GM12878 (cell line): ENCODE measurements around the gene TNFSF9. TPM values are rescaled to one million over a fixed set of nuclear protein-coding genes. Genes with fewer than 3 reads are reported as not detected.

Experiments used
- BCL11A ChIP-seq: IDR thresholded peaks from 2 replicates; pipeline ENCODE4 v1.6.1; 2011; ENCODE audit warnings: low read depth, low read length
- CHD2 ChIP-seq: IDR thresholded peaks from 2 replicates; pipeline ENCODE4 v1.6.1; 2011; ENCODE audit warnings: low read depth, low read length, improper control_type of control experiment, borderline replicate concordance
- DPF2 ChIP-seq: fragments of 450-650 bp; IDR thresholded peaks from 2 replicates; pipeline ENCODE4 v1.6.1; 2017; ENCODE audit warnings: mild to moderate bottlenecking
- FOXK2 ChIP-seq: fragments of 450-650 bp; IDR thresholded peaks from 2 replicates; pipeline ENCODE4 v1.6.1; 2017; ENCODE audit warnings: mild to moderate bottlenecking, moderate library complexity
- GATAD2B ChIP-seq: fragments of 450-650 bp; conservative IDR thresholded peaks from 2 replicates; pipeline ENCODE4 v1.6.1; 2017; ENCODE audit warnings: low read depth, mild to moderate bottlenecking, moderate library complexity
- IKZF2 ChIP-seq, 2 experiments: fragments of 450-650 bp; IDR thresholded peaks; 2 replicates each; pipeline ENCODE4 v1.6.1; 2017; ENCODE audit warnings: mild to moderate bottlenecking in 2 of 2, moderate library complexity in 2 of 2
- KDM1A ChIP-seq: fragments of 200-600 bp; sonication (generic); IDR thresholded peaks from 2 replicates; pipeline ENCODE4 v1.6.1; 2016; ENCODE audit warnings: borderline replicate concordance
- NBN ChIP-seq: fragments of 450-650 bp; IDR thresholded peaks from 2 replicates; pipeline ENCODE4 v1.6.1; 2016
- POLR2A ChIP-seq: IDR thresholded peaks from 2 replicates; pipeline ENCODE4 v1.6.1; 2011; ENCODE audit warnings: low read depth, mild to moderate bottlenecking, low read length
- RAD21 ChIP-seq: IDR thresholded peaks from 2 replicates; pipeline ENCODE4 v1.6.1; 2011; ENCODE audit warnings: mild to moderate bottlenecking, low read depth, low read length, moderate library complexity; ENCODE audit not compliant: insufficient read depth
- RAD51 ChIP-seq: fragments of 450-650 bp; IDR thresholded peaks from 2 replicates; pipeline ENCODE4 v1.6.1; 2016; ENCODE audit warnings: moderate library complexity, mild to moderate bottlenecking, inconsistent platforms
- RELA ChIP-seq: fragments of 450-650 bp; IDR thresholded peaks from 2 replicates; pipeline ENCODE4 v1.8.0; 2014; ENCODE audit warnings: borderline replicate concordance; ENCODE audit not compliant: partially characterized antibody
- SMARCA5 ChIP-seq: fragments of 450-650 bp; IDR thresholded peaks from 2 replicates; pipeline ENCODE4 v1.6.1; 2017; ENCODE audit warnings: mild to moderate bottlenecking
- SMC3 ChIP-seq: IDR thresholded peaks from 2 replicates; pipeline ENCODE4 v1.6.1; 2011; ENCODE audit warnings: low read length, improper control_type of control experiment, borderline replicate concordance
- SPI1 ChIP-seq: IDR thresholded peaks from 2 replicates; pipeline ENCODE4 v1.6.1; 2011; ENCODE audit warnings: low read depth, mild to moderate bottlenecking, low read length, moderate library complexity, borderline replicate concordance; ENCODE audit not compliant: insufficient read depth
- SUPT20H ChIP-seq: IDR thresholded peaks from 2 replicates; pipeline ENCODE4 v1.6.1; 2011; ENCODE audit warnings: low read depth, mild to moderate bottlenecking, low read length, moderate library complexity, borderline replicate concordance; ENCODE audit not compliant: control insufficient read depth
- TCF7 ChIP-seq: IDR thresholded peaks from 2 replicates; pipeline ENCODE4 v1.6.1; 2014; ENCODE audit warnings: antibody characterized with exemption, borderline replicate concordance
- ZNF217 ChIP-seq: fragments of 450-650 bp; IDR thresholded peaks from 2 replicates; pipeline ENCODE4 v1.6.1; 2017; ENCODE audit warnings: antibody characterized with exemption, mild to moderate bottlenecking
- ZNF24 ChIP-seq: fragments of 450-650 bp; IDR thresholded peaks from 2 replicates; pipeline ENCODE4 v1.6.1; 2017; ENCODE audit warnings: antibody characterized with exemption, mild to moderate bottlenecking
- polyA plus RNA-seq, 11 experiments: library from polyadenylated mRNA; depleted of rRNA in 4 of 11; unstranded in 6 of 11; stranded (reverse) in 5 of 11; fragments of >200 nt; fragmentation: Nextera tagmentation in 4 of 11; fragmentation: Illumina TruSeq in 1 of 11; extraction: Ambion mirVana in 4 of 11; extraction: Trizol in 1 of 11; gene quantifications; 1 replicate in 1 of 11; 2 replicates in 10 of 11; pipeline versions ENCODE4 v1.2.1 to v1.2.3, GENCODE V29; 2011 to 2016; ENCODE audit warnings: inconsistent platforms in 2 of 11, missing spikeins in 2 of 11, low read depth in 1 of 11
- total RNA-seq, 4 experiments: library from RNA; depleted of rRNA in 3 of 4; stranded (reverse); fragments of >200 nt in 3 of 4; fragmentation: Illumina TruSeq in 1 of 4; extraction: Trizol in 1 of 4; gene quantifications; 2 replicates each; pipeline versions ENCODE4 v1.2.1 to v1.2.3, GENCODE V29; 2013 to 2021
- TF ChIP-seq, protein P1 (sequence below): fragments of 450-650 bp; IDR thresholded peaks from 2 replicates; pipeline ENCODE4 v1.6.1; 2017; ENCODE audit warnings: mild to moderate bottlenecking, moderate library complexity
- TF ChIP-seq, protein P2 (sequence below): fragments of 450-650 bp; IDR thresholded peaks from 2 replicates; pipeline ENCODE4 v1.6.1; 2017; ENCODE audit warnings: low read depth, mild to moderate bottlenecking, moderate library complexity
- TF ChIP-seq, protein P3 (sequence below): fragments of 450-650 bp; IDR thresholded peaks from 2 replicates; pipeline ENCODE4 v1.6.1; 2016; ENCODE audit warnings: mild to moderate bottlenecking
- TF ChIP-seq, protein P4 (sequence below): fragments of 450-650 bp; IDR thresholded peaks from 2 replicates; pipeline ENCODE4 v1.6.1; 2017; ENCODE audit warnings: mild to moderate bottlenecking, low read depth, inconsistent platforms; ENCODE audit not compliant: poor library complexity, severe bottlenecking

The TNFSF9 gene
- total and polyA plus RNA-seq, 10 of the 15 experiments (the other 5 are each of a cell fraction or from before 2014, with no cell fraction given) = 6.2 to 75.3 (median 22.1) TPM

DNA sequence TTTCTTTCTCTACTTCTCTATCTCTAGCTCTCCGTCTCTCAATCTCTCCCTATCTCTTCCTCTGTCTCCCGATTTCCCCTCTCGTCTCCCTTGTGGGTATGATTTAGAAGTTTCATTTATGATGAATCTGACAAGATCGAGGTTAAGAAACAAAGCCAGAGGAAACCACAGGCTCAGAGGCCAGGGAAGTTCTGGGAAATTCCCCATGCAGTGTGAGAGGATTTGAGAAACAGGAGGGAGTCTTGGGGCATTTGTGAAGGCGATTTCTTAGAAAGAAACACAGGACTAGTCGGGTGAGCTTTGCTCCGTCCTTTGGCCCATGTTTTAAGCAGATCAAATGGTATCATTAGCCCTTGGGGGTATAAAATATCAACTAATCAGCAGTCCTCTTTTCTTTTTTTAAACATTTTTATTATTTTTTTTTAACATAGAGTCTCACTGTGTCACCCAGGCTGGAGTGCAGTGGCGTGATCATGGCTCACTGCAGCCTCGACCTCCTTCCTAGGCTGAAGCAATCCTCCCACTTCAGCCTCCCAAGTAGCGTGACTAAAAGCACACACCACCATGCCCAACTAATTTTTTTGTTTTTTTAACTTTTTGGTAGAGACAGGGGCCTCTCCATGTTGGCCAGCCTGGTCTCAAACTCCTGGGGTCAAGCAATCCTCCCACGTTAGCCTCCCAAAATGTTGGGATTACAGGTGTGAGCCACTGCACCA is 25.8 kb downstream of the TNFSF9 start (continued):
- TF ChIP-seq, protein P1, sequence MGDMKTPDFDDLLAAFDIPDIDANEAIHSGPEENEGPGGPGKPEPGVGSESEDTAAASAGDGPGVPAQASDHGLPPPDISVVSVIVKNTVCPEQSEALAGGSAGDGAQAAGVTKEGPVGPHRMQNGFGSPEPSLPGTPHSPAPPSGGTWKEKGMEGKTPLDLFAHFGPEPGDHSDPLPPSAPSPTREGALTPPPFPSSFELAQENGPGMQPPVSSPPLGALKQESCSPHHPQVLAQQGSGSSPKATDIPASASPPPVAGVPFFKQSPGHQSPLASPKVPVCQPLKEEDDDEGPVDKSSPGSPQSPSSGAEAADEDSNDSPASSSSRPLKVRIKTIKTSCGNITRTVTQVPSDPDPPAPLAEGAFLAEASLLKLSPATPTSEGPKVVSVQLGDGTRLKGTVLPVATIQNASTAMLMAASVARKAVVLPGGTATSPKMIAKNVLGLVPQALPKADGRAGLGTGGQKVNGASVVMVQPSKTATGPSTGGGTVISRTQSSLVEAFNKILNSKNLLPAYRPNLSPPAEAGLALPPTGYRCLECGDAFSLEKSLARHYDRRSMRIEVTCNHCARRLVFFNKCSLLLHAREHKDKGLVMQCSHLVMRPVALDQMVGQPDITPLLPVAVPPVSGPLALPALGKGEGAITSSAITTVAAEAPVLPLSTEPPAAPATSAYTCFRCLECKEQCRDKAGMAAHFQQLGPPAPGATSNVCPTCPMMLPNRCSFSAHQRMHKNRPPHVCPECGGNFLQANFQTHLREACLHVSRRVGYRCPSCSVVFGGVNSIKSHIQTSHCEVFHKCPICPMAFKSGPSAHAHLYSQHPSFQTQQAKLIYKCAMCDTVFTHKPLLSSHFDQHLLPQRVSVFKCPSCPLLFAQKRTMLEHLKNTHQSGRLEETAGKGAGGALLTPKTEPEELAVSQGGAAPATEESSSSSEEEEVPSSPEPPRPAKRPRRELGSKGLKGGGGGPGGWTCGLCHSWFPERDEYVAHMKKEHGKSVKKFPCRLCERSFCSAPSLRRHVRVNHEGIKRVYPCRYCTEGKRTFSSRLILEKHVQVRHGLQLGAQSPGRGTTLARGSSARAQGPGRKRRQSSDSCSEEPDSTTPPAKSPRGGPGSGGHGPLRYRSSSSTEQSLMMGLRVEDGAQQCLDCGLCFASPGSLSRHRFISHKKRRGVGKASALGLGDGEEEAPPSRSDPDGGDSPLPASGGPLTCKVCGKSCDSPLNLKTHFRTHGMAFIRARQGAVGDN = peak; percentile 50; the same call in 1 of the 2 replicates
- no peak for TF ChIP-seq SMARCA5
- no peak for TF ChIP-seq KDM1A
- no peak; the same call in 1 of the 2 replicates for TF ChIP-seq NBN
- TF ChIP-seq IKZF2 (IDR thresholded peaks at IDR 0.05) = peak; percentile 98
- TF ChIP-seq RAD51 = no peak
- TF ChIP-seq CHD2 = no peak
- no peak for TF ChIP-seq GATAD2B
- TF ChIP-seq ZNF217 = no peak
- TF ChIP-seq, protein P2, sequence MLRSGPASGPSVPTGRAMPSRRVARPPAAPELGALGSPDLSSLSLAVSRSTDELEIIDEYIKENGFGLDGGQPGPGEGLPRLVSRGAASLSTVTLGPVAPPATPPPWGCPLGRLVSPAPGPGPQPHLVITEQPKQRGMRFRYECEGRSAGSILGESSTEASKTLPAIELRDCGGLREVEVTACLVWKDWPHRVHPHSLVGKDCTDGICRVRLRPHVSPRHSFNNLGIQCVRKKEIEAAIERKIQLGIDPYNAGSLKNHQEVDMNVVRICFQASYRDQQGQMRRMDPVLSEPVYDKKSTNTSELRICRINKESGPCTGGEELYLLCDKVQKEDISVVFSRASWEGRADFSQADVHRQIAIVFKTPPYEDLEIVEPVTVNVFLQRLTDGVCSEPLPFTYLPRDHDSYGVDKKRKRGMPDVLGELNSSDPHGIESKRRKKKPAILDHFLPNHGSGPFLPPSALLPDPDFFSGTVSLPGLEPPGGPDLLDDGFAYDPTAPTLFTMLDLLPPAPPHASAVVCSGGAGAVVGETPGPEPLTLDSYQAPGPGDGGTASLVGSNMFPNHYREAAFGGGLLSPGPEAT = peak; percentile 96
- TF ChIP-seq BCL11A = peak; percentile 46; the same call in 1 of the 2 replicates
- TF ChIP-seq POLR2A = no peak
- TF ChIP-seq RAD21 = peak; percentile 13; the same call in 1 of the 2 replicates
- TF ChIP-seq DPF2 = peak; percentile 63; the same call in 1 of the 2 replicates
- no peak for TF ChIP-seq TCF7
- TF ChIP-seq, protein P3, sequence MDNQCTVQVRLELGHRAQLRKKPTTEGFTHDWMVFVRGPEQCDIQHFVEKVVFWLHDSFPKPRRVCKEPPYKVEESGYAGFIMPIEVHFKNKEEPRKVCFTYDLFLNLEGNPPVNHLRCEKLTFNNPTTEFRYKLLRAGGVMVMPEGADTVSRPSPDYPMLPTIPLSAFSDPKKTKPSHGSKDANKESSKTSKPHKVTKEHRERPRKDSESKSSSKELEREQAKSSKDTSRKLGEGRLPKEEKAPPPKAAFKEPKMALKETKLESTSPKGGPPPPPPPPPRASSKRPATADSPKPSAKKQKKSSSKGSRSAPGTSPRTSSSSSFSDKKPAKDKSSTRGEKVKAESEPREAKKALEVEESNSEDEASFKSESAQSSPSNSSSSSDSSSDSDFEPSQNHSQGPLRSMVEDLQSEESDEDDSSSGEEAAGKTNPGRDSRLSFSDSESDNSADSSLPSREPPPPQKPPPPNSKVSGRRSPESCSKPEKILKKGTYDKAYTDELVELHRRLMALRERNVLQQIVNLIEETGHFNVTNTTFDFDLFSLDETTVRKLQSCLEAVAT = no peak
- no peak for TF ChIP-seq ZNF24
- no peak for TF ChIP-seq FOXK2
- peak; percentile 68 for TF ChIP-seq SPI1
- TF ChIP-seq RELA = peak; percentile 76
- no peak; the same call in 1 of the 2 replicates for TF ChIP-seq SMC3
- TF ChIP-seq, protein P4, sequence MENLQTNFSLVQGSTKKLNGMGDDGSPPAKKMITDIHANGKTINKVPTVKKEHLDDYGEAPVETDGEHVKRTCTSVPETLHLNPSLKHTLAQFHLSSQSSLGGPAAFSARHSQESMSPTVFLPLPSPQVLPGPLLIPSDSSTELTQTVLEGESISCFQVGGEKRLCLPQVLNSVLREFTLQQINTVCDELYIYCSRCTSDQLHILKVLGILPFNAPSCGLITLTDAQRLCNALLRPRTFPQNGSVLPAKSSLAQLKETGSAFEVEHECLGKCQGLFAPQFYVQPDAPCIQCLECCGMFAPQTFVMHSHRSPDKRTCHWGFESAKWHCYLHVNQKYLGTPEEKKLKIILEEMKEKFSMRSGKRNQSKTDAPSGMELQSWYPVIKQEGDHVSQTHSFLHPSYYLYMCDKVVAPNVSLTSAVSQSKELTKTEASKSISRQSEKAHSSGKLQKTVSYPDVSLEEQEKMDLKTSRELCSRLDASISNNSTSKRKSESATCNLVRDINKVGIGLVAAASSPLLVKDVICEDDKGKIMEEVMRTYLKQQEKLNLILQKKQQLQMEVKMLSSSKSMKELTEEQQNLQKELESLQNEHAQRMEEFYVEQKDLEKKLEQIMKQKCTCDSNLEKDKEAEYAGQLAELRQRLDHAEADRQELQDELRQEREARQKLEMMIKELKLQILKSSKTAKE = peak; percentile 66
- TF ChIP-seq SUPT20H = no peak
